Endothelial cell of hepatic sinusoid (primary cell): ENCODE results near the gene POMGNT1.

Experiments
- in situ Hi-C: cut with HindIII; loops from 2 replicates; pipeline ENCODE4 v1.10.0; 2017; ENCODE audit warnings: low sequenced_read_pairs

The POMGNT1 gene

DNA sequence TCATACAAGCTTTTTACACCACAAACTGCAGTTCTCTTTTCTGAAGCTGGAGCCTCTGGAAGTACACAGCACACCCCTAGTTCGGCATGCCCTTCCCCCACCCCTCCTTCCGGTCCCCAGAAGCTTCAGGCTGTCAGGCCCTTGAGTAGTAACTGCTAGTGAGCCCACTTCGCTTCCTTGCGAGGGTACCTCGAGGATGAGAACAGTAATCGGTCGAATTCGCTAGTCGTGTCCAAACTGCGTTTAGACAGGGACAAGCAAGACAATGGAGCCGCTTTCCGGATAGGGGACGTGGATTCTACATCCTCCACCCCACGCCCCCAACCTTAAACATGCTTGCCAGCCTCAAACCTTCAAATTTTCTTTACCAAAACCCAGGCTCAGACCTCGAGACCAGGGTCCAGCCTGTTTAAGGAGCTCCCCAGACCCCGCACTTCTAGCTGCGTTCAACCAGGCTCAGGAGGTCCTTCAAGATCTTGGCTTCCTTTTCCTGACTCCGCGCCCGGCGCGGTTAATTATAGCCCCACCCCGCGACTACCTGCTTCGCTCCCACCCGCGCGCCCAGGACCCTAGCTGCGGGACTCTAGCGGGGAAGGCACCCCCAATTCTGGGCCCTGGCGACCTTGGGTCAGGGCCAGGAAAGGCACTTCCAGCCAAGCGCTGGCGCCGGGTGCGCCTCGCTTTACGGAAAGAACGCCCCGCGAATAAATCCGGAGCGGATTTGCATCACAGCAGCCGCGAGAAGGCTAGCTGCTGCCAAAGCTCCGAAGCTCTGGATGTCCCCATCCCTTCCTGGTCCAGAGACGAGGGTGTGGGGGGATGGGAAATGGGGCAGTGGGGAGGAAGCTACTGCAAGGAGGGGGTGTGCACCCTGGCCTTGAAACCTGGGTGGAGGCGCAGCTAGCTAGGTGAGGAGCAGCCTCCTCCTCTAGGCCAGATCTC, 31.4 kb downstream of the POMGNT1 start:
- in situ Hi-C loops = loop anchor here (5.0 kb wide), 1 partner anchor 34 kb away; the partner anchor contains the start of gene PIK3R3

DNA sequence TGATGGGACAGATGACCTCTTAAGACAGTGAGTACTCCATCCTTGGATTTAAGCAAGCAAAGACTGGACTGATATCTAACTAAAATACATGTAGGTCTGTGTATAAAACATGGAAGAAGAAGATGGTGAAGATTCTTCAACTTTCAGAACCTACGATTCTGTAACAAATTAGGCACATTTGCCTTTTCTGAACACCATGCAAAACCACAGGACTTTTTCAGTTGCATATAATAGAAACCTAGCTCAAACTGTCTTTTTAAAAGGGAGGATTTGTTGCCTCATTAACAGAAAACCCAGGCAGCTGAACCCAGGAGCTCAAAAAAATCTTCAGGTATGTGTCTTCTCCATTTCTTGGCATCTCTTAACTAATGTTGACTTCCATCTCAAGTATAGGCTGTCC, 38.0 kb downstream of the POMGNT1 start:
- in situ Hi-C loops = no loop called here

DNA sequence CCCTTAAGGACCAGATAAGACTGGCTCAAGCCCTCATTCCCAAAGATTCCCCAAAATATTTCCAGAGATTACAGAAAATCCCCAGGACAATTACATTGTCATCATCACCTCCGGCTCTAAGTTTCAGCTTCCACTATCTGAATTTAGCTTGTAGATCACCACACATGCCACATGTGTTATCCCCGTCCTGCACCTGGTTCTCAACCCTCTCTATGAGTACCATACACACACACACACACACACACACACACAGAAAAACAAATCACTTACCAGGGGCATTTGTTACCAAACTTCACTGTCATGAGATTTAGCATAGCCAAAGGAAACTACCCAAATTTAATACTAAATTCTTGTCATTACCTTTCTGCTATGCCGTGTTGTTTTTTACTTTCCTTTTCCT, 38.7 kb downstream of the POMGNT1 start:
- in situ Hi-C loops = no loop called here

DNA sequence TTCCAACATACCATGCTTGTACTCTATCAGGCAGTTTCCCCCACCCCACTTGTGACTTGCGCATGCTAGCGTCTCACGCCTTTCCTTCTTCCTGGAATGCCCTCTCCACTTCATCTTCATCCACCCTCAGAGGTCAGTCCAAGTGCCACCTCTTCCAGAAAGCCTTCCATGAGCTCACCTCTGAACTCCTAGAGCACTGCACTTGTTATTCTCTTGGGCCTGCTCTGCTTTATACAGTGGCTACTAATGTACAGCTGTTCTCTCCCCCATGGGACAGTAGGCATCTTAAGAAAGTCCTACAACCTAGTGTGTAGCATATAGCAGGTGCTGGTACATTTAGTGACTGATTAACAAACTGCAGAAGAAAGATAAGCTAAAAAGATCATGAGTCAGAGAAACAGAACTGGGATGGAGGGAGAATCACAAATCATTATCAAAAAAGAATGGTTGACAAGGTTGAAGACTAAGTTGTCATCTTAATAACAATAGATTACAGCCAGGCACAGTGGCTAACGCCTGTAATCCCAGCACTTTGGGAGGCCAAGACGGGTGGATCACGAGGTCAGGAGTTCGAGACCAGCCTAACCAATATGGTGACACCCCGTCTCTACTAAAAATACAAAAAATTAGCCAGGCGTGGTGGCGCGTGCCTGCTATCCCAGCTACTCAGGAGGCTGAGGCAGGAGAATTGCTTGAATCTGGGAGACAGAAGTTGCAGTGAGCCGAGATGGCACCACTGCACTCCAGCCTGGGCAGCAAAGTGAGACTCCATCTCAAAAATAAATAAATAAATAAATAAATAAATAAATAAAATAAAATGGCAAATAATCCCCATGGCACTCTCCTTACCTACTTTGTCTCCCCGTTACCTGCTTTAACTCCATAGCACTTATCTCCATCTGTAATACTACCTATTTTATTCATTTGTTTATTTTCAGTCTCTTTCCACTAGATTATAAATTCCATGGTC, 39.6 kb downstream of the POMGNT1 start:
- in situ Hi-C loops = no loop called here

DNA sequence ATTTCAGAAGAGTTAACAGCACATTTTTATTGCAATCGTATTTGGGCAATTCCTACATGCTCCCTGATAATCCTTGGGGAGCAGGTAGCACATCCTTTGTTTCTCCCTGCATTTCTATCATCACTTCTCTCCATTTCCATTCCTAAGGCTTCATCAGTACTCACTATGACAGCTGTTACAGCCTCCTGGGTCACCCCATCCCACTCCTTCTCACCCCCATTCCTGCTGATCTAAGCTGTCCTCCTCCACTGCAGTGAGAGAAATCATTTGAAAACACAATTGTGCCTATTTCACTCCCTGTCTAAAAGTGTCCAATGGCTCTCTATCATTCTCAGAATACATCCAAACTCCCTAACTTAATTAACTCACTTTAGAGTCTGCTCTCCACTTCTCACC, 40.3 kb downstream of the POMGNT1 start:
- in situ Hi-C loops = no loop called here

DNA sequence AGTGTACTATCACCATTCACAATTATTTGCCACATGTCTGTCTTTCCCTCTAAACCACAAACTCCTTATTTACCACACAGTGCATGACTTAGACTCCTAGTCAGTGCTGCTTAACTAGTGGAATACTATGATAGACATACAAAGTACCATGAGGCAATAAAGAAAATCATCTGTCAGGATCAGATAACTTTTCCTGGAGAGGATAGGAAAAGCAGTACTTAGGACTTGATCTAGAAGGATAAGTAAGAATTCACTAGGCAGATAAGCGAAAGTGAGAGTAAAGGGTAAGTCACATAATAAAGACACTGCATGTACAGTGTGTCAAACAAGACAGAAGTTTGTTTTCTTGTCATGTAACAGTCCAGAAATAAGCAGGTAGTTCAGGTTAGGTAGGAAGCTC, 44.5 kb downstream of the POMGNT1 start:
- in situ Hi-C loops = no loop called here

DNA sequence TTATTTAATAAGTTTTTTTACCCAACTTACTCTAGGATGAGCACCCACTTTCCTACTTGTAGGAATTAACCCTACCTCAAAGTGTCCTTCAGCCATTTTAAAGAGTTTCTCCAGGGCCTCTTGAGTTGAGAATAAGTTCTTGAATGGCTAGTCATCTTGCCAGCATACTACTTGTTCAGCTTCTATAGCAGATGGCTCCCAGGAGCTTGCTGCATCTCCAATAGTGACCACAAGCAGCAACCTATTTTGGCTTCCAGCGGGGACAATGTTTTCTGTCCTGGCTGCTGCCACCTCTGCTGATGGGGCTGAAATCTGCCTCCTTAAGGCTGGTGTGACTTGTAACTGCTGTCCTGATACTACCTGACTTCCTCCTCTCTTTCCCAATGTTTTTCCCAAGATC, 45.0 kb downstream of the POMGNT1 start:
- in situ Hi-C loops = no loop called here

DNA sequence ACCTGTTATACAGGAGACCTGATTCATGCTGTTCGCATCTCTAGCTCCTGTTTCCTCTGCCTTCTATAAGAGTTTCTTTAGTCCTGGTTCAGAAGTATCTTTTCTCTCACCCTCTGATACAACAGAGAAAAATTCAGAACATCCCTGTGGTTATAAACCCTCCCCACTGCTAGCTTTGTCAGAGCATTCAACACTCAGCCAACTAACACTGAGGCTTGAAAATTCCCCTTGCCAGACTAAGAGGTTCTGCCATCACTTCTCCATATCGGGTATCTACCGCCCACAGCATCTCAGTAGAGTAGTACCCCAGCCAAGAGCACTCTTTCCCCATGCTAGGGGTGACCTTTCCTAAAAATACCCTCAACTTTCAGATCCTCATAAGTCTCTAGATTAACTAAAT, 46.2 kb downstream of the POMGNT1 start:
- in situ Hi-C loops = no loop called here

DNA sequence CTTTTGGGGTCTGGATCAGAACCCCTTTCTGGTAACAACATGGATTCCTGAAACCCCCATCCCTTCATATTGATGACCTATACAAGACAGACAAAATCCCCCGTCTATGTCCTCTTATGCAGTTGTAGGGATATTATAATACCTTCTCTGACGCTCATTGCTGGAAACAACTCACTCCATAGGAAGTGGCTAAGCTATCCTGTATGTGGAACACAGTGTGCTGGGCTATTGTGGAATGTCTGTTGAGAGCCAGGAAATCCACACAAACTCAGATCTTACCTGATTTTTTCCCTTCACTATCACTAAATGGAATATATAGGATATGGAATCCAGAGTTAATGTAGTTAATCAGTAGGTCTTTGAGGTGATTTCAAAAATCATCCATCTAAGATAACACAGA, 48.1 kb downstream of the POMGNT1 start:
- in situ Hi-C loops = no loop called here

DNA sequence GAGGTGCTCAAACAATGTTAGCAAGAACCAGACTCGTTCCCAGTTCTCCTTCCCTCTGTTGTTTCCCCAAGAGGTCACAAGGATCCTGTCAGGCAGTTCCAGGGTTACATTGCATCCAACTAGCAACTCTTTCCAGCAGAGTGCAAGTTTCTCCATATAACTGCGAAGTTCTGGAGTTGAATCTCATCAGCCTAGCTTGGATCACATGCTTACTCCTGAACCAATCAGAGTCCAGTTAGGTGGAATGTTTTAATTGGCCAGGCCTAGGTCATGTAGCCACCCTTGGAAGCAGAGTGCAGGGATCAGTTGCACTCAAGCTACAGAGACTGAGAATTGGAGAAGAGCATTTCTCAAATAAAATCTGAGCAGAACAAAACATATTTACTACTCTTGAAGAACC, 49.9 kb downstream of the POMGNT1 start:
- in situ Hi-C loops = no loop called here
